GM13976 (cell line): Measurements from ENCODE around the gene USPL1.

Experiments
- DNase-seq: peaks from one replicate; pipeline ENCODE4 v3.0.0; 2012; ENCODE audit warnings: low spot score
- in situ Hi-C: fragments of 300-500 bp; cut with MboI; formaldehyde crosslinking; loops from one replicate; pipeline ENCODE4 v1.12.0; 2022; ENCODE audit warnings: low sequenced_read_pairs, mixed read lengths, inconsistent platforms; ENCODE audit not compliant: unreplicated experiment
- TF ChIP-seq, protein P1 (sequence below): IDR thresholded peaks from 2 replicates; pipeline ENCODE4 v1.5.1; 2012; ENCODE audit warnings: borderline replicate concordance, mild to moderate bottlenecking; ENCODE audit not compliant: insufficient read depth; ENCODE audit errors: extremely low read depth, missing control alignments, control extremely low read depth

Gene USPL1

DNA sequence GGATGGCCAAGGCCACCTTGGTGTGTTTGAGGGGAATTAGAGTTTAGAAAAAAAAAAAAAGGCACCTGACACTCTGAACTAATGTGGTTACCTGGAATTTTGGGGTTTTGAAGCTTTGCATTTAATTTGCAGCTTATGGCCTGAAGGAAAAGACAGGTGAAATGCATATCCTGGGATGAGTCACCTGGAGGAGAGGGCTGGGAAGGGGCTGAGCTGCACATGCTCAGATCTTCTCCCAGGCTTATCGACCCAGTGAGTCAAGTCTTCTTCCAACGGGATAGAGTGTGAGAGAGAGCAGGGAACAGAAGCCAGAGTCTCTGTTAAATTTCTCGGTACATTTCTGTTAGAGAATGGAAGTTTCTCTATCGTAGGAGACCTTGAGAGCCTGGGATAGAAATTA is 88.0 kb downstream of the USPL1 start:
- in situ Hi-C loops = no loop called here
- TF ChIP-seq, protein P1, sequence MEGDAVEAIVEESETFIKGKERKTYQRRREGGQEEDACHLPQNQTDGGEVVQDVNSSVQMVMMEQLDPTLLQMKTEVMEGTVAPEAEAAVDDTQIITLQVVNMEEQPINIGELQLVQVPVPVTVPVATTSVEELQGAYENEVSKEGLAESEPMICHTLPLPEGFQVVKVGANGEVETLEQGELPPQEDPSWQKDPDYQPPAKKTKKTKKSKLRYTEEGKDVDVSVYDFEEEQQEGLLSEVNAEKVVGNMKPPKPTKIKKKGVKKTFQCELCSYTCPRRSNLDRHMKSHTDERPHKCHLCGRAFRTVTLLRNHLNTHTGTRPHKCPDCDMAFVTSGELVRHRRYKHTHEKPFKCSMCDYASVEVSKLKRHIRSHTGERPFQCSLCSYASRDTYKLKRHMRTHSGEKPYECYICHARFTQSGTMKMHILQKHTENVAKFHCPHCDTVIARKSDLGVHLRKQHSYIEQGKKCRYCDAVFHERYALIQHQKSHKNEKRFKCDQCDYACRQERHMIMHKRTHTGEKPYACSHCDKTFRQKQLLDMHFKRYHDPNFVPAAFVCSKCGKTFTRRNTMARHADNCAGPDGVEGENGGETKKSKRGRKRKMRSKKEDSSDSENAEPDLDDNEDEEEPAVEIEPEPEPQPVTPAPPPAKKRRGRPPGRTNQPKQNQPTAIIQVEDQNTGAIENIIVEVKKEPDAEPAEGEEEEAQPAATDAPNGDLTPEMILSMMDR = no peak
- no peak for DNase-seq

DNA sequence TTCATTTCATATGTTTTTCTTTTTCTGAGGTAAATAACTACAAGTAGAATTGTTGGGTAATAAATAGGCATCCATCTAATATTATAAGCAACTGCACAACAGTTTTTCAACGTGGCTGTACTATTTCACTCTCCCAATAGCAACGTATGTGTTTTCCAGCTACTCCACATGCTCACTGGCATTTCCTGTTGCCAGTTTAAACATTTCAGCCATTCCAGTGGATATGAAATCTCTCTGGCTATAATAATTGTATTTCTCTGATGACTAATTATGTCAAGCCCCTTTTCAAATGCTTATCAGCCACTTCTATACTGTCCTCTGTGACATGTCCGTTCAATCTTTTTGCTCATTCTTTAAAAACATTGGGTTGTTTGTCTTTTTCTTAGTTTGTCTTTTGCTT is 90.8 kb downstream of the USPL1 start:
- DNase-seq = no peak
- in situ Hi-C loops = no loop called here
- TF ChIP-seq, protein P1 = no peak
